WTC11 (cell line): ENCODE results near the gene UGCG. TPM values are rescaled to one million over a fixed set of nuclear protein-coding genes. Genes with fewer than 3 reads are reported as not detected.

Source experiments
- ATAC-seq: fragments of 200-7000 bp; cut with Tn5 transposase; 2 replicates; pipeline ENCODE4 v1.10.0; 2021; ENCODE audit warnings: mild to moderate bottlenecking, moderate library complexity
- CTCF ChIA-PET: fragments of 300-600 bp; sonication (Branson Sonifier 250); formaldehyde crosslinking; loops from one replicate; lab custom pipeline; 2021; ENCODE audit warnings: antibody characterized with exemption; lab: Charles Lee
- POLR2A ChIA-PET: fragments of 350-600 bp; sonication (Branson Sonifier 250); formaldehyde crosslinking; loops from one replicate; lab custom pipeline; 2021; ENCODE audit warnings: antibody characterized with exemption; lab: Charles Lee
- DNase-seq: peaks from one replicate; pipeline ENCODE4 v3.0.0; 2021; ENCODE audit warnings: low spot score
- H3K27ac Mint-ChIP-seq: 2 replicates; pipeline ENCODE4 v1.8.0; 2021; ENCODE audit warnings: mixed read lengths
- H3K27me3 Mint-ChIP-seq: 2 replicates; pipeline ENCODE4 v1.8.0; 2021; ENCODE audit warnings: low read depth, mild to moderate bottlenecking, moderate library complexity, mixed read lengths
- H3K36me3 Mint-ChIP-seq: 2 replicates; pipeline ENCODE4 v1.8.0; 2021; ENCODE audit warnings: mixed read lengths
- H3K4me1 Mint-ChIP-seq: 2 replicates; pipeline ENCODE4 v1.8.0; 2022; ENCODE audit warnings: mixed read lengths
- H3K4me3 Mint-ChIP-seq: 2 replicates; pipeline ENCODE4 v1.8.0; 2021; ENCODE audit warnings: mild to moderate bottlenecking, moderate library complexity, mixed read lengths
- H3K9me3 Mint-ChIP-seq: 2 replicates; pipeline ENCODE4 v1.8.0; 2021; ENCODE audit warnings: mixed read lengths
- ARID4B ChIP-seq: sonication (generic); formaldehyde crosslinking; IDR thresholded peaks from 2 replicates; pipeline ENCODE4 v1.8.0; 2023; ENCODE audit warnings: missing genetic modification reagents, mild to moderate bottlenecking, borderline replicate concordance
- ATF1 ChIP-seq: sonication (generic); formaldehyde crosslinking; IDR thresholded peaks from 2 replicates; pipeline ENCODE4 v1.8.1; 2023; ENCODE audit warnings: mild to moderate bottlenecking, moderate library complexity, missing genetic modification reagents
- ATF2 ChIP-seq: sonication (generic); formaldehyde crosslinking; IDR thresholded peaks from 2 replicates; pipeline ENCODE4 v1.8.1; 2022; ENCODE audit warnings: low read depth, missing genetic modification reagents, borderline replicate concordance
- ATF3 ChIP-seq: sonication (generic); formaldehyde crosslinking; conservative IDR thresholded peaks from 2 replicates; pipeline ENCODE4 v1.8.1; 2022; ENCODE audit warnings: mild to moderate bottlenecking, missing genetic modification reagents
- ATF6 ChIP-seq: sonication (generic); formaldehyde crosslinking; IDR thresholded peaks from 2 replicates; pipeline ENCODE4 v1.8.1; 2023; ENCODE audit warnings: mild to moderate bottlenecking, missing genetic modification reagents
- CDX4 ChIP-seq: fragments of 250-450 bp; sonication (Bioruptor Pico); IDR thresholded peaks from 2 replicates; pipeline ENCODE4 v1.9.0; 2021; ENCODE audit warnings: moderate library complexity, mild to moderate bottlenecking, inconsistent platforms, borderline replicate concordance
- E2F4 ChIP-seq: sonication (generic); formaldehyde crosslinking; IDR thresholded peaks from 2 replicates; pipeline ENCODE4 v1.8.1; 2022; ENCODE audit warnings: low read depth, mild to moderate bottlenecking, moderate library complexity, missing genetic modification reagents, borderline replicate concordance
- IRF2 ChIP-seq: sonication (generic); formaldehyde crosslinking; IDR thresholded peaks from 2 replicates; pipeline ENCODE4 v1.8.0; 2022; ENCODE audit warnings: low read depth, missing genetic modification reagents, borderline replicate concordance
- MYBL2 ChIP-seq: sonication (generic); formaldehyde crosslinking; IDR thresholded peaks from 2 replicates; pipeline ENCODE4 v1.8.1; 2023; ENCODE audit warnings: mild to moderate bottlenecking, moderate library complexity, missing genetic modification reagents
- NFATC4 ChIP-seq: fragments of 250-450 bp; sonication (Bioruptor Pico); IDR thresholded peaks from 2 replicates; pipeline ENCODE4 v1.9.0; 2021; ENCODE audit warnings: mild to moderate bottlenecking
- STAT6 ChIP-seq: sonication (generic); formaldehyde crosslinking; conservative IDR thresholded peaks from 2 replicates; pipeline ENCODE4 v1.8.1; 2023; ENCODE audit warnings: mild to moderate bottlenecking, low read depth, missing genetic modification reagents, moderate library complexity
- USF1 ChIP-seq: sonication (generic); formaldehyde crosslinking; IDR thresholded peaks from 2 replicates; pipeline ENCODE4 v1.8.0; 2022; ENCODE audit warnings: mild to moderate bottlenecking, missing genetic modification reagents
- total RNA-seq: library from RNA; stranded (reverse); gene quantifications from 3 replicates; pipeline ENCODE4 v1.2.3, GENCODE V29; 2021

The UGCG gene
- total RNA-seq, 1 experiment from 2014 or later = 37.5 TPM

GRCh38 chr9:111970827-111971226 is 74.2 kb downstream of the UGCG start:
- POLR2A ChIA-PET = no interaction called here

GRCh38 chr9:111974092-111974681 is 77.6 kb downstream of the UGCG start:
- Mint-ChIP-seq H3K27me3 (no peaks in the 10 kb centered on the region), H3K27ac (no peak overlapping the region), H3K36me3 (no peaks in the 10 kb centered on the region), H3K4me3 (no peak overlapping the region)
- ATAC-seq = no peak
- no peak for DNase-seq
- TF ChIP-seq NFATC4 (CRISPR knock-in tag) = no peak
- no peak for TF ChIP-seq USF1
- TF ChIP-seq ARID4B (CRISPR knock-in tag) = no peak
- TF ChIP-seq CDX4 (CRISPR knock-in tag) = no peak
- TF ChIP-seq, all 79 proteins: peak for 0
- ChIA-PET POLR2A (interaction anchor here (0.6 kb wide), 1 partner anchor 386 kb away, joined by 3 read pairs; no protein-coding TSS in a partner anchor), CTCF (no interaction called here)
- Mint-ChIP-seq H3K9me3 (no peaks in the 10 kb centered on the region), H3K4me1 (peaks cover 12% of the 10 kb centered on the region)

More at GRCh38 chr9:111970827-111971226, 74.2 kb downstream of the UGCG start:
- DNase-seq = no peak
- H3K36me3 Mint-ChIP-seq = no peaks in the 10 kb centered on the region
- TF ChIP-seq STAT6 (CRISPR knock-in tag) (no peak), ATF2 (CRISPR knock-in tag) (no peak), ATF3 (CRISPR knock-in tag) (no peak), E2F4 (CRISPR knock-in tag) (no peak), MYBL2 (CRISPR knock-in tag) (no peak), ATF1 (no peak), ATF6 (no peak), IRF2 (no peak)
- TF ChIP-seq, all 79 proteins: peak for 0
- H3K27me3 Mint-ChIP-seq = no peaks in the 10 kb centered on the region
- H3K9me3 Mint-ChIP-seq = no peaks in the 10 kb centered on the region
- no peak overlapping the region; the same call in 1 of the 2 replicates for H3K27ac Mint-ChIP-seq
- H3K4me3 Mint-ChIP-seq = no peak overlapping the region
- CTCF ChIA-PET = no interaction called here
- peaks cover 12% of the 10 kb centered on the region for H3K4me1 Mint-ChIP-seq
- ATAC-seq = no peak
